ENCODE measurements around the gene FOXL3. TPM values are rescaled to one million over a fixed set of nuclear protein-coding genes. Genes with fewer than 3 reads are reported as not detected.

FOXL3 gene
- total and polyA plus RNA-seq, 11 donors: not detected

GRCh38 chr7:266851-267840, 22.8 kb upstream of the FOXL3 start:
- TF ChIP-seq, protein P1, sequence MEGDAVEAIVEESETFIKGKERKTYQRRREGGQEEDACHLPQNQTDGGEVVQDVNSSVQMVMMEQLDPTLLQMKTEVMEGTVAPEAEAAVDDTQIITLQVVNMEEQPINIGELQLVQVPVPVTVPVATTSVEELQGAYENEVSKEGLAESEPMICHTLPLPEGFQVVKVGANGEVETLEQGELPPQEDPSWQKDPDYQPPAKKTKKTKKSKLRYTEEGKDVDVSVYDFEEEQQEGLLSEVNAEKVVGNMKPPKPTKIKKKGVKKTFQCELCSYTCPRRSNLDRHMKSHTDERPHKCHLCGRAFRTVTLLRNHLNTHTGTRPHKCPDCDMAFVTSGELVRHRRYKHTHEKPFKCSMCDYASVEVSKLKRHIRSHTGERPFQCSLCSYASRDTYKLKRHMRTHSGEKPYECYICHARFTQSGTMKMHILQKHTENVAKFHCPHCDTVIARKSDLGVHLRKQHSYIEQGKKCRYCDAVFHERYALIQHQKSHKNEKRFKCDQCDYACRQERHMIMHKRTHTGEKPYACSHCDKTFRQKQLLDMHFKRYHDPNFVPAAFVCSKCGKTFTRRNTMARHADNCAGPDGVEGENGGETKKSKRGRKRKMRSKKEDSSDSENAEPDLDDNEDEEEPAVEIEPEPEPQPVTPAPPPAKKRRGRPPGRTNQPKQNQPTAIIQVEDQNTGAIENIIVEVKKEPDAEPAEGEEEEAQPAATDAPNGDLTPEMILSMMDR (IDR thresholded peaks at IDR 0.05): peak in 10 of 12 donors; percentile 6 to 52 (median 38)
- TF ChIP-seq POLR2A (IDR thresholded peaks at IDR 0.05): no peak
- peak in 3 of 5 donors; percentile 18 to 54 (median 33) for DNase-seq
- no peak overlapping the region for H3K27ac ChIP-seq
- peaks cover 0 to 5% (median 0%) of the 10 kb centered on the region in 12 donors for H3K9me3 ChIP-seq
- peak in 3 of 4 donors; percentile 25 to 33 (median 29) for ATAC-seq
- no peaks in the 10 kb centered on the region for H3K36me3 ChIP-seq
- no peak overlapping the region for H3K4me3 ChIP-seq
- intact Hi-C loops (cut with DNase I): no loop called here
- H3K27me3 ChIP-seq: no peaks in the 10 kb centered on the region
- 76 to 81% (median 81%) methylated on average over 26 to 45 of the region's 45 CpGs for WGBS, 4 donors
- H3K4me1 ChIP-seq: no peaks in the 10 kb centered on the region

DNA sequence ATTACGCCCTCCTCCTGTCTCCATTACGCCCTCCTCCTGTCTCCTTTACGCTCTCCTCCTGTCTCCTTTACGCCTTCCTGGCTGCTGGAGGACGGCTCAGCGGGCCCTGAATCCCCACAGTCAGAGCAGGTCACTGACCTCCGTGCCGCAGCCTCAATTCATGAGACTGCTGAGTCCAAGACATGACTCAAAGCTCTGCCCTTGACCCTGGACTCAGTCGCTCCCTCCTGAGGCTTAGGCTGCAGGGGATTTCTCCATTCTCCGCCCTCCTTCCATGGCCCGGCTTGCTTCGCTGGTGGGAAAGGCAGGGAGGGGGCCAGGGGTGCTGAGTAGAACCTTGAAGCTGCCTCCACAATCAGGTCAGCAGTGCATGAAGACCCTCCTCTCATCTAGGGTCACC, 21.0 kb upstream of the FOXL3 start:
- DNase-seq (peak in 2 of 5 donors; percentile 11 to 35), ATAC-seq (no peak)
- no peaks in the 10 kb centered on the region for H3K27me3 ChIP-seq
- no peak overlapping the region for H3K27ac ChIP-seq
- intact Hi-C loops (cut with DNase I): no loop called here
- no peak overlapping the region for H3K4me3 ChIP-seq
- H3K4me1 ChIP-seq: no peaks in the 10 kb centered on the region
- 80 to 91% (median 83%) methylated on average over 12 of the region's 12 CpGs for WGBS, 4 donors
- no peaks in the 10 kb centered on the region for H3K36me3 ChIP-seq
- TF ChIP-seq, protein P1 (IDR thresholded peaks at IDR 0.05): no peak
- TF ChIP-seq POLR2A (IDR thresholded peaks at IDR 0.05): no peak
- peaks cover 0 to 15% (median 6%) of the 10 kb centered on the region in 12 donors for H3K9me3 ChIP-seq

GRCh38 chr7:269721-270120, 20.2 kb upstream of the FOXL3 start:
- 84 to 89% (median 85%) methylated on average over 10 to 11 of the region's 11 CpGs for WGBS, 4 donors
- H3K9me3 ChIP-seq: peaks cover 0 to 22% (median 6%) of the 10 kb centered on the region in 12 donors
- TF ChIP-seq, protein P1 (IDR thresholded peaks at IDR 0.05): no peak
- TF ChIP-seq POLR2A (IDR thresholded peaks at IDR 0.05): no peak
- H3K27me3 ChIP-seq: no peaks in the 10 kb centered on the region
- no peak overlapping the region for H3K27ac ChIP-seq
- intact Hi-C loops (cut with DNase I): no loop called here
- no peak for ATAC-seq
- DNase-seq: peak in 3 of 5 donors; percentile 8 to 34 (median 8)
- no peaks in the 10 kb centered on the region for H3K4me1 ChIP-seq
- no peaks in the 10 kb centered on the region for H3K36me3 ChIP-seq
- H3K4me3 ChIP-seq: no peak overlapping the region

GRCh38 chr7:270351-270983, 19.5 kb upstream of the FOXL3 start:
- 64 to 80% (median 77%) methylated on average over 5 to 11 of the region's 11 CpGs for WGBS, 4 donors
- TF ChIP-seq POLR2A (IDR thresholded peaks at IDR 0.05): no peak
- TF ChIP-seq, protein P1 (IDR thresholded peaks at IDR 0.05): no peak
- intact Hi-C loops (cut with DNase I): no loop called here

More at GRCh38 chr7:270351-270983, 19.5 kb upstream of the FOXL3 start:
- H3K36me3 ChIP-seq: no peaks in the 10 kb centered on the region
- H3K27me3 ChIP-seq: no peaks in the 10 kb centered on the region
- ATAC-seq (no peak), DNase-seq (peak in 3 of 5 donors; percentile 7 to 41 (median 10))
- no peaks in the 10 kb centered on the region for H3K4me1 ChIP-seq
- H3K9me3 ChIP-seq: peaks cover 0 to 22% (median 6%) of the 10 kb centered on the region in 12 donors
- no peak overlapping the region for H3K27ac ChIP-seq
- H3K4me3 ChIP-seq: no peak overlapping the region
